GM23338 (cell line): ENCODE results near the gene OR4K13. TPM values are rescaled to one million over a fixed set of nuclear protein-coding genes. Genes with fewer than 3 reads are reported as not detected.

Source experiments
- ATAC-seq: fragments of 200-7000 bp; cut with Tn5 transposase; 3 replicates; pipeline ENCODE4 v1.9.1; 2020
- DNase-seq: peaks from one replicate; pipeline ENCODE4 v3.0.0-alpha.2; 2015; ENCODE audit warnings: low spot score
- H2AFZ ChIP-seq: fragments of 200-600 bp; sonication (generic); 2 replicates; pipeline ENCODE4 v1.8.0; 2016; ENCODE audit warnings: antibody characterized with exemption, mild to moderate bottlenecking, moderate library complexity
- H3F3A ChIP-seq: fragments of 200-600 bp; sonication (generic); replicated peaks from 2 replicates; pipeline ENCODE4 v1.8.0; 2017; ENCODE audit warnings: antibody characterized with exemption, mixed run types, low read depth
- H3K27ac ChIP-seq: fragments of 200-600 bp; sonication (generic); 2 replicates; pipeline ENCODE4 v1.6.1; 2016; ENCODE audit warnings: low read depth
- H3K27me3 ChIP-seq: fragments of 200-600 bp; sonication (generic); 2 replicates; pipeline ENCODE4 v1.8.0; 2016; ENCODE audit warnings: mild to moderate bottlenecking, mixed run types, moderate library complexity; ENCODE audit not compliant: insufficient read depth
- H3K36me3 ChIP-seq: fragments of 200-600 bp; sonication (generic); 2 replicates; pipeline ENCODE4 v1.8.0; 2016; ENCODE audit warnings: mild to moderate bottlenecking; ENCODE audit not compliant: insufficient read depth
- H3K4me1 ChIP-seq: fragments of 200-600 bp; sonication (generic); 2 replicates; pipeline ENCODE4 v1.8.0; 2016; ENCODE audit warnings: mild to moderate bottlenecking, moderate library complexity; ENCODE audit not compliant: insufficient read depth
- H3K4me2 ChIP-seq: fragments of 200-600 bp; sonication (generic); 2 replicates; pipeline ENCODE4 v1.7.1; 2017; ENCODE audit warnings: mixed run types
- H3K4me3 ChIP-seq: fragments of 200-600 bp; sonication (generic); 2 replicates; pipeline ENCODE4 v1.6.1; 2016; ENCODE audit warnings: mixed run types
- H3K79me2 ChIP-seq: fragments of 200-600 bp; sonication (generic); replicated peaks from 2 replicates; pipeline ENCODE4 v1.8.0; 2017; ENCODE audit warnings: mild to moderate bottlenecking; ENCODE audit not compliant: insufficient read depth
- H3K9me2 ChIP-seq: fragments of 200-600 bp; sonication (generic); 2 replicates; pipeline ENCODE4 v1.8.0; 2017; ENCODE audit not compliant: insufficient read depth
- H4K20me1 ChIP-seq: fragments of 200-600 bp; sonication (generic); replicated peaks from 2 replicates; pipeline ENCODE4 v1.8.0; 2017; ENCODE audit warnings: mild to moderate bottlenecking; ENCODE audit not compliant: insufficient read depth
- H3K27ac Mint-ChIP-seq: 2 replicates; pipeline ENCODE4 v1.8.0; 2020; ENCODE audit warnings: inconsistent platforms, mild to moderate bottlenecking, moderate library complexity, mixed read lengths
- H3K27me3 Mint-ChIP-seq: 3 replicates; pipeline ENCODE4 v1.8.0; 2022; ENCODE audit warnings: low read depth, mild to moderate bottlenecking, moderate library complexity, mixed read lengths, inconsistent platforms; ENCODE audit not compliant: insufficient read depth, poor library complexity
- H3K36me3 Mint-ChIP-seq: 3 replicates; pipeline ENCODE4 v1.8.0; 2021; ENCODE audit warnings: low read depth, mild to moderate bottlenecking, inconsistent platforms, moderate library complexity, mixed read lengths
- H3K4me1 Mint-ChIP-seq: 3 replicates; pipeline ENCODE4 v1.8.0; 2020; ENCODE audit warnings: mild to moderate bottlenecking, inconsistent platforms, mixed read lengths
- H3K4me3 Mint-ChIP-seq: 3 replicates; pipeline ENCODE4 v1.8.0; 2021; ENCODE audit warnings: moderate library complexity, mild to moderate bottlenecking, inconsistent platforms, mixed read lengths
- H3K9me3 Mint-ChIP-seq: 3 replicates; pipeline ENCODE4 v1.8.0; 2020; ENCODE audit warnings: moderate library complexity, mild to moderate bottlenecking, inconsistent platforms, mixed read lengths
- CREB1 ChIP-seq: fragments of 250-450 bp; sonication (Bioruptor Pico); IDR thresholded peaks from 2 replicates; pipeline ENCODE4 v1.5.0; 2020; ENCODE audit warnings: low read depth, mild to moderate bottlenecking, moderate library complexity
- CTCF ChIP-seq, 2 experiments: fragments of 200-600 bp in 1 of 2; sonication (generic) in 1 of 2; conservative IDR thresholded peaks; 2 replicates each; pipeline versions ENCODE4 v1.5.1 to v1.6.1; 2016 to 2017; ENCODE audit warnings: antibody characterized with exemption in 2 of 2, low read depth in 2 of 2, mild to moderate bottlenecking in 2 of 2, moderate library complexity in 1 of 2
- ETS1 ChIP-seq: IDR thresholded peaks from 2 replicates; pipeline ENCODE4 v1.6.1; 2016; ENCODE audit warnings: antibody characterized with exemption
- JUNB ChIP-seq: IDR thresholded peaks from one replicate; pipeline ENCODE4 v1.6.1; 2016; ENCODE audit warnings: antibody characterized with exemption; ENCODE audit not compliant: unreplicated experiment
- POLR2AphosphoS5 ChIP-seq: IDR thresholded peaks from 2 replicates; pipeline ENCODE4 v1.6.1; 2016; ENCODE audit warnings: antibody characterized with exemption, low read depth
- REST ChIP-seq: IDR thresholded peaks from one replicate; pipeline ENCODE4 v1.6.1; 2018; ENCODE audit warnings: antibody characterized with exemption; ENCODE audit not compliant: unreplicated experiment
- ZNF462 ChIP-seq: fragments of 250-450 bp; sonication (Bioruptor Pico); IDR thresholded peaks from 2 replicates; pipeline ENCODE4 v1.5.0; 2020; ENCODE audit warnings: mild to moderate bottlenecking, moderate library complexity
- polyA plus RNA-seq: library from polyadenylated mRNA; unstranded; fragments of >200 nt; fragmentation: Nextera tagmentation; extraction: Ambion mirVana; gene quantifications from 2 replicates; pipeline ENCODE4 v1.2.1, GENCODE V29; 2016
- total RNA-seq: library from RNA; depleted of rRNA; stranded (reverse); fragments of >200 nt; shearing (Covaris generic); gene quantifications from 2 replicates; pipeline ENCODE4 v1.2.3, GENCODE V29; 2014

The OR4K13 gene
- total and polyA plus RNA-seq, 2 experiments from 2014 or later = not detected

GRCh38 chr14:20031058-20031457 lies 4.8 kb downstream of the OR4K13 start (continued):
- no peak for TF ChIP-seq ZNF462
- no peak for TF ChIP-seq REST

GRCh38 chr14:20019257-20019865 lies 16.5 kb downstream of the OR4K13 start, which contains the start of gene OR4K14:
Gene OR4K14 (minus strand): TSS chr14:20019307. CDS start chr14:20015193, 4,114 bp downstream.
- Mint-ChIP-seq H3K9me3 (peaks cover 91% of the 10 kb centered on the region), H3K4me3 (no peak within 1 kb of the TSS), H3K27ac (no peak within 1 kb of the TSS), H3K27me3 (no peaks in the 10 kb centered on the region), H3K36me3 (no peaks in the 10 kb centered on the region; the same call in 1 of the 3 replicates), H3K4me1 (no peaks in the 10 kb centered on the region)
- no peak within 1 kb of the TSS for H3K4me3 ChIP-seq
- H3K27me3 ChIP-seq = no peaks in the 10 kb centered on the region
- no peaks in the 10 kb centered on the region for H4K20me1 ChIP-seq
- H3K4me2 ChIP-seq = no peak within 1 kb of the TSS
- H3F3A ChIP-seq = no peaks in the 10 kb centered on the region
- peaks cover 6% of the 10 kb centered on the region; the same call in 1 of the 2 replicates for H3K36me3 ChIP-seq
- no peak within 1 kb of the TSS for H3K27ac ChIP-seq
- no peaks in the 10 kb centered on the region for H3K79me2 ChIP-seq
- H3K9me2 ChIP-seq = no peaks in the 10 kb centered on the region
- H2AFZ ChIP-seq = no peak within 1 kb of the TSS
- DNase-seq (no peak), ATAC-seq (no peak)
- H3K4me1 ChIP-seq = no peaks in the 10 kb centered on the region
- TF ChIP-seq POLR2AphosphoS5 (no peak), ETS1 (no peak), CTCF (conservative IDR thresholded peaks at IDR 0.05; ENCODE audit: low read depth in 2 of 2) (no peak), JUNB (no peak), CREB1 (no peak)
